ENCODE results near the gene CNTNAP2.

CNTNAP2 gene

DNA sequence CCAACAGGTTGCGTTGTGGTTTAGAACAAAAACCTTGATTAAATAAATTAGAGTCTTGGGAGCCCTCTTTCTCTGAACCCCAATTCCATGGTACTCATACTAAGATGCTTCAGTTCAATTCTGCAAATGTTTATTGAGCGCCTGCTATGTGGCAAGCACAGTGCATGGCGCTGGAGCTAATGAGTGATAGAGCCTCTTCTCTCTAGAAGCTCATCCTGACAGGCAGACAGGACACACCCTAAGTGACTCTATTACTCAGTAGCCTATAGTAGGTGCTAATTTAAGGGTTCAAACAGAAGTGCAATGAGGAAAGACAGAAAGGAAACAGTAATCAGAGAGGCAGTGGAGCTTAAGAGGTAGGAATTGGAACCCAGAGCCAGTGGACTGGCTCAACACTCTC is 2349.5 kb downstream of the CNTNAP2 start:
- no peak for DNase-seq (ENCODE audit: low read depth, low spot score)
- H3K4me3 ChIP-seq (ENCODE audit: low read depth, low read length), result no peak overlapping the region
- in situ Hi-C loops (cut with HindIII; ENCODE audit: low sequenced_read_pairs), result no loop called here
- TF ChIP-seq, protein P1, sequence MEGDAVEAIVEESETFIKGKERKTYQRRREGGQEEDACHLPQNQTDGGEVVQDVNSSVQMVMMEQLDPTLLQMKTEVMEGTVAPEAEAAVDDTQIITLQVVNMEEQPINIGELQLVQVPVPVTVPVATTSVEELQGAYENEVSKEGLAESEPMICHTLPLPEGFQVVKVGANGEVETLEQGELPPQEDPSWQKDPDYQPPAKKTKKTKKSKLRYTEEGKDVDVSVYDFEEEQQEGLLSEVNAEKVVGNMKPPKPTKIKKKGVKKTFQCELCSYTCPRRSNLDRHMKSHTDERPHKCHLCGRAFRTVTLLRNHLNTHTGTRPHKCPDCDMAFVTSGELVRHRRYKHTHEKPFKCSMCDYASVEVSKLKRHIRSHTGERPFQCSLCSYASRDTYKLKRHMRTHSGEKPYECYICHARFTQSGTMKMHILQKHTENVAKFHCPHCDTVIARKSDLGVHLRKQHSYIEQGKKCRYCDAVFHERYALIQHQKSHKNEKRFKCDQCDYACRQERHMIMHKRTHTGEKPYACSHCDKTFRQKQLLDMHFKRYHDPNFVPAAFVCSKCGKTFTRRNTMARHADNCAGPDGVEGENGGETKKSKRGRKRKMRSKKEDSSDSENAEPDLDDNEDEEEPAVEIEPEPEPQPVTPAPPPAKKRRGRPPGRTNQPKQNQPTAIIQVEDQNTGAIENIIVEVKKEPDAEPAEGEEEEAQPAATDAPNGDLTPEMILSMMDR (IDR thresholded peaks at IDR 0.05; ENCODE audit: low read depth, low read length), result no peak

DNA sequence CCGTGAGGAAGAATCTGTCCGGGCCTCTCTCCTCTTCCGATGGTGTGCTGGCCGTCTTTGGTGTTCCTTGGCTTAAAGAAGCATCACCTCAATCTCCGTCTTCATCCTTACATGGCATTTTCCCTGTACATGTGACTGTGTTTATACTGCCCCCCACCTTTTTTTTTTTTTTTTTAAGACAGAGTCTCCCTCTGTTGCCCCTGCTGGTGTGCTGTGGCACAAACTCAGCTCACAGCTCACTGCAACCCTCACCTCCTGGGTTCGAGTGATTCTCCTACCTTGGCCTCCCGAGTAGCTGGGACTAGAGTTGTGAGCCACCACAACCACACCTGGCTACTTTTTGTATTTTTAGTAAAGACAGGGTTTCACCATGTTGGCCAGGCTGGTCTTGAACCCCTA is 2352.1 kb downstream of the CNTNAP2 start:
- TF ChIP-seq, protein P1 (IDR thresholded peaks at IDR 0.05; ENCODE audit: low read depth, low read length), result no peak
- in situ Hi-C loops (cut with HindIII; ENCODE audit: low sequenced_read_pairs), result no loop called here
- H3K4me3 ChIP-seq (ENCODE audit: low read depth, low read length), result no peak overlapping the region
- DNase-seq (ENCODE audit: low read depth, low spot score), result no peak

Measured in astrocyte of the spinal cord (primary cell).